Smooth muscle cell (in vitro differentiated cells): ENCODE measurements around the gene NMT1. TPM values are rescaled to one million over a fixed set of nuclear protein-coding genes. Genes with fewer than 3 reads are reported as not detected.

Experiments used
- DNase-seq: peaks from one replicate; lab custom pipeline; 2025; ENCODE audit not compliant: unreplicated experiment; lab: John Stamatoyannopoulos, UW
- H2AFZ ChIP-seq: fragments of 200-600 bp; sonication (generic); 2 replicates; pipeline ENCODE4 v1.6.0; 2016; ENCODE audit warnings: antibody characterized with exemption, low read depth, mild to moderate bottlenecking
- H3F3A ChIP-seq: fragments of 200-600 bp; sonication (generic); 2 replicates; pipeline ENCODE4 v1.6.0; 2017; ENCODE audit warnings: antibody characterized with exemption, low read depth
- H3K27ac ChIP-seq: fragments of 200-600 bp; sonication (generic); 2 replicates; pipeline ENCODE4 v1.5.1; 2016; ENCODE audit warnings: low read depth, mild to moderate bottlenecking
- H3K27me3 ChIP-seq: fragments of 200-600 bp; sonication (generic); 2 replicates; pipeline ENCODE4 v1.6.1; 2016; ENCODE audit warnings: low read depth, mild to moderate bottlenecking
- H3K36me3 ChIP-seq: fragments of 200-600 bp; sonication (generic); 2 replicates; pipeline ENCODE4 v1.5.1; 2016; ENCODE audit warnings: low read depth
- H3K4me1 ChIP-seq: fragments of 200-600 bp; sonication (generic); 2 replicates; pipeline ENCODE4 v1.5.1; 2016; ENCODE audit warnings: low read depth
- H3K4me2 ChIP-seq: fragments of 200-600 bp; sonication (generic); 2 replicates; pipeline ENCODE4 v1.6.0; 2016; ENCODE audit warnings: mild to moderate bottlenecking
- H3K4me3 ChIP-seq: fragments of 200-600 bp; sonication (generic); 2 replicates; pipeline ENCODE4 v1.5.1; 2016; ENCODE audit warnings: mild to moderate bottlenecking
- H3K79me2 ChIP-seq: fragments of 200-600 bp; sonication (generic); 2 replicates; pipeline ENCODE4 v1.6.0; 2016; ENCODE audit warnings: low read depth, mild to moderate bottlenecking
- H3K9ac ChIP-seq: fragments of 200-600 bp; sonication (generic); 2 replicates; pipeline ENCODE4 v1.6.0; 2016; ENCODE audit warnings: low read depth
- H3K9me3 ChIP-seq: fragments of 200-600 bp; sonication (generic); replicated peaks from 2 replicates; pipeline ENCODE4 v1.5.1; 2016; ENCODE audit warnings: low read depth
- H4K20me1 ChIP-seq: fragments of 200-600 bp; sonication (generic); 2 replicates; pipeline ENCODE4 v1.6.0; 2016; ENCODE audit warnings: low read depth
- WGBS: methylation state at CpG from one replicate; pipeline ENCODE4 v1.1.7; 2016; ENCODE audit warnings: low lambda C conversion rate; 5-methylcytosine and 5-hydroxymethylcytosine counted together
- polyA plus RNA-seq: library from polyadenylated mRNA; unstranded; fragments of >200 nt; fragmentation: Nextera tagmentation; extraction: Ambion mirVana; gene quantifications from 2 replicates; pipeline ENCODE4 v1.2.1, GENCODE V29; 2016
- total RNA-seq: library from RNA; depleted of rRNA; stranded (reverse); fragments of >200 nt; gene quantifications from 2 replicates; pipeline ENCODE4 v1.2.3, GENCODE V29; 2014
- TF ChIP-seq, protein P1 (sequence below): fragments of 200-600 bp; sonication (generic); IDR thresholded peaks from 2 replicates; pipeline ENCODE4 v1.5.1; 2017; ENCODE audit warnings: borderline replicate concordance, mild to moderate bottlenecking, antibody characterized with exemption; ENCODE audit not compliant: insufficient read depth, poor library complexity, severe bottlenecking

Gene NMT1
- total and polyA plus RNA-seq, 2 experiments from 2014 or later, result 87.6 to 105 TPM

GRCh38 chr17:45116434-45117016, 55.4 kb downstream of the NMT1 start:
- H3K27ac ChIP-seq, result no peak overlapping the region

DNA sequence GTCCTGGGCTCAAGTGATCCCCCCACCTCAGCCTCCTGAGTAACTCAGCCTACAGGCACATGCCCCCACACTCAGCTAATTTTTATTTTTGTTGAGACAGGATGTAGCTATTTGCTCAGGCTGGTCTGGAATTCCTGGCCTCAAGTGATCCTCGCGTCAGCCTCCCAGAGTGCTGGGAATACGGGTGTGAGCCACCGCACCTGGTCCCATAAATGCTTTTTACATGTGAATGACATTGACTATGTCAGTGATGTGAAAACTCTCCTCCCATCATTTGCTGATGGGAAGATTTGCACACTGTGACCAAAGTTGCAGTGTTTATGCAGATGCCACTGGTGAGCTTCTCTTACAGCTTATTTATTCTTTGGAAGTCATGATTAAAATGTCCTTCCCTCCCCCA, 56.2 kb downstream of the NMT1 start:
- Histone ChIP-seq H3K79me2 (no peaks in the 10 kb centered on the region), H3K9ac (no peak overlapping the region), H2AFZ (no peak overlapping the region), H3K4me1 (no peaks in the 10 kb centered on the region), H3K27me3 (no peaks in the 10 kb centered on the region), H4K20me1 (no peaks in the 10 kb centered on the region), H3K36me3 (no peaks in the 10 kb centered on the region), H3K4me3 (no peak overlapping the region), H3K9me3 (no peaks in the 10 kb centered on the region), H3K27ac (no peak overlapping the region), H3K4me2 (no peak overlapping the region), H3F3A (no peaks in the 10 kb centered on the region)
- 95% methylated on average over 4 of the region's 4 CpGs for WGBS
- TF ChIP-seq, protein P1, sequence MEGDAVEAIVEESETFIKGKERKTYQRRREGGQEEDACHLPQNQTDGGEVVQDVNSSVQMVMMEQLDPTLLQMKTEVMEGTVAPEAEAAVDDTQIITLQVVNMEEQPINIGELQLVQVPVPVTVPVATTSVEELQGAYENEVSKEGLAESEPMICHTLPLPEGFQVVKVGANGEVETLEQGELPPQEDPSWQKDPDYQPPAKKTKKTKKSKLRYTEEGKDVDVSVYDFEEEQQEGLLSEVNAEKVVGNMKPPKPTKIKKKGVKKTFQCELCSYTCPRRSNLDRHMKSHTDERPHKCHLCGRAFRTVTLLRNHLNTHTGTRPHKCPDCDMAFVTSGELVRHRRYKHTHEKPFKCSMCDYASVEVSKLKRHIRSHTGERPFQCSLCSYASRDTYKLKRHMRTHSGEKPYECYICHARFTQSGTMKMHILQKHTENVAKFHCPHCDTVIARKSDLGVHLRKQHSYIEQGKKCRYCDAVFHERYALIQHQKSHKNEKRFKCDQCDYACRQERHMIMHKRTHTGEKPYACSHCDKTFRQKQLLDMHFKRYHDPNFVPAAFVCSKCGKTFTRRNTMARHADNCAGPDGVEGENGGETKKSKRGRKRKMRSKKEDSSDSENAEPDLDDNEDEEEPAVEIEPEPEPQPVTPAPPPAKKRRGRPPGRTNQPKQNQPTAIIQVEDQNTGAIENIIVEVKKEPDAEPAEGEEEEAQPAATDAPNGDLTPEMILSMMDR, result no peak
- no peak for DNase-seq

More at GRCh38 chr17:45116434-45117016, 55.4 kb downstream of the NMT1 start:
- Histone ChIP-seq H3K4me3 (no peak overlapping the region), H3K27me3 (no peaks in the 10 kb centered on the region), H3K9ac (no peak overlapping the region), H4K20me1 (no peaks in the 10 kb centered on the region), H3K9me3 (no peaks in the 10 kb centered on the region), H3K36me3 (no peaks in the 10 kb centered on the region), H3K4me2 (no peak overlapping the region), H3K79me2 (no peaks in the 10 kb centered on the region), H3F3A (no peaks in the 10 kb centered on the region), H3K4me1 (no peaks in the 10 kb centered on the region), H2AFZ (no peak overlapping the region)
- 90% methylated on average over 10 of the region's 10 CpGs for WGBS
- no peak for DNase-seq
- TF ChIP-seq, protein P1, result no peak

GRCh38 chr17:45117848-45118646, 56.9 kb downstream of the NMT1 start:
- Histone ChIP-seq H3K9ac (no peak overlapping the region), H4K20me1 (no peaks in the 10 kb centered on the region), H3K36me3 (no peaks in the 10 kb centered on the region), H3K27me3 (no peaks in the 10 kb centered on the region), H3K4me1 (no peaks in the 10 kb centered on the region), H2AFZ (no peak overlapping the region), H3K4me2 (no peak overlapping the region), H3F3A (no peaks in the 10 kb centered on the region), H3K79me2 (peaks cover 2% of the 10 kb centered on the region), H3K9me3 (no peaks in the 10 kb centered on the region), H3K4me3 (no peak overlapping the region), H3K27ac (no peak overlapping the region)
- TF ChIP-seq, protein P1, result no peak
- DNase-seq, result no peak
- WGBS, result 97% methylated on average over 20 of the region's 20 CpGs

DNA sequence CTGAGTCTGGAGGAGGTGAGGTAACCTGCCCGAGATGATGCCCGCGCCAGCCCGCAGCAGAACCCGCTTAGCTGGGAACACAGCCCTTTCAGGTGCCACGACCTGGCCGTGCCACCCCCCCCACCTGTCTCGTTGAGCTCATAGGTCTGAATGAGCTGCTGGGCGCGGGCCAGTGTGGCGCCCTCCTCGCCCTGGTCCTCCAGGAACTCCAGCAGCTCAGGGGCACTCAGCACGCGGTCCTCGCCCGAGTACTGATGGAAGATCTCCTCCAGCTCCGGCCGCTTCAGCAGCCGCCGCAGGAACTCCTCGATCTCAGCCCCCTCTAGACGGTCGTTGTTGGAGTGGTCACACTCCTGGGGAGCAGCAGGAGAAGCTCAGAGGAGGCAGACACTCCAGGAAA, 57.6 kb downstream of the NMT1 start:
- Histone ChIP-seq H3K9ac (no peak overlapping the region), H3K4me2 (no peak overlapping the region), H3K27me3 (no peaks in the 10 kb centered on the region), H3K27ac (no peak overlapping the region), H3K9me3 (no peaks in the 10 kb centered on the region), H3K79me2 (peaks cover 8% of the 10 kb centered on the region), H3K4me1 (no peaks in the 10 kb centered on the region), H2AFZ (no peak overlapping the region), H3K4me3 (no peak overlapping the region), H4K20me1 (no peaks in the 10 kb centered on the region), H3K36me3 (no peaks in the 10 kb centered on the region), H3F3A (no peaks in the 10 kb centered on the region)
- DNase-seq, result no peak
- WGBS, result 98% methylated on average over 23 of the region's 23 CpGs
- TF ChIP-seq, protein P1, result no peak
